Neutrophil (primary cell): Measurements from ENCODE around the gene MVB12B.

Experiments
- H3K27ac ChIP-seq: fragments of 200-600 bp; sonication (generic); 2 replicates; pipeline ENCODE4 v1.5.1; 2016; ENCODE audit warnings: mild to moderate bottlenecking, moderate library complexity
- H3K27me3 ChIP-seq: fragments of 200-600 bp; sonication (generic); 2 replicates; pipeline ENCODE4 v1.6.0; 2016; ENCODE audit warnings: mild to moderate bottlenecking
- H3K36me3 ChIP-seq: fragments of 200-600 bp; sonication (generic); 2 replicates; pipeline ENCODE4 v1.5.1; 2017
- H3K4me1 ChIP-seq, 2 experiments: fragments of 200-600 bp in 1 of 2; sonication (generic) in 1 of 2; 1 replicate in 1 of 2; 2 replicates in 1 of 2; pipeline versions ENCODE4 v1.5.1 to v1.6.1; 2013 to 2016; ENCODE audit warnings: low read depth in 1 of 2, low read length in 1 of 2, mild to moderate bottlenecking in 1 of 2, moderate library complexity in 1 of 2; ENCODE audit not compliant: control insufficient read depth in 1 of 2, insufficient read depth in 1 of 2
- H3K4me3 ChIP-seq, 2 experiments: fragments of 200-600 bp in 1 of 2; sonication (generic) in 1 of 2; 1 replicate in 1 of 2; 2 replicates in 1 of 2; pipeline ENCODE4 v1.5.1; 2013 to 2016; ENCODE audit warnings: low read depth in 1 of 2, low read length in 1 of 2, mild to moderate bottlenecking in 1 of 2, moderate library complexity in 1 of 2
- H3K9me3 ChIP-seq: fragments of 200-600 bp; sonication (generic); 2 replicates; pipeline ENCODE4 v1.5.1; 2016
- TF ChIP-seq, protein P1 (sequence below): fragments of 200-600 bp; sonication (generic); IDR thresholded peaks from 2 replicates; pipeline ENCODE4 v1.5.1; 2016; ENCODE audit warnings: antibody characterized with exemption

The MVB12B gene

DNA sequence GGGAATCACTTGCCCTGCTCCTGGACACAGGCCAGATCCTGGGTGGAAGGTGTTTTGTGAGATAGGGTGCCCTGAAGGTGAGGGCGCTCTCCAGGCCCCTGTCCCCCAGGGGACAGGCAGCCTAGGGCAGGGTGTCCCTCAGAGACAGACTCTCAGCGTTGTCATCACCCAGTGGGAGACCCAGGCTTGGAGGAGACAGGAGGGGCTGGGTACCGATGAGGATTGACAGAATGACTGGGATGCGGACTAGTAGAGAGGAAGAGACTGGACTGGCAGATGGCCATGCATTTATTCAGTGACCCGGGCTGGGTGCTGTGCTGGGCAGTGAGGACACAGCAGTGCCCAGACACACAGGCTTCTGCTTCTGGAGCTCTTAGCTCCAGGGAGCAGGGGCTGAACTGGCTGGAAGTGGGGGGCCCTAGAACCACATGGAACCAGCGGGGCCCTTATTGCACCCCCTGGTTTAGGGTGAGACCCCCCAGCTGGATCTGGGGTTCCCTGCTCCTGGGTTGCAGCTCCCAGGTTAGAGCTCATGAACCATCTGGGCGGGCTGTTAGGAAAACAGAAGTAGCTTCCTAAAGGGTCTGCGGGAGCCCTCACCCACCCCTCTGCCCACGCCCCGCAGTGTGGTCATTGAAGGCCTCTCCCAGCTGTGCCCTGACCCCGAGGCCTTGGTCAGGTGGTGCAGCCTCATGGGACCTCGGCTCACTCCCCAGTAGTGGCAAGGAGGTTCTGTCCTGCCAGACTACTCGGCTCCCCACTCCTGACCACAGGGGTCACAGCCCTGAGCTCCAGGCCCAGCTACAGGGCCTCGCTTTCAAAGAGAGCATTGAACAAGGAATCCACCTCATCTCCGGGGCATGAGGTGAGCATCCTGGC, 170.4 kb downstream of the MVB12B start:
- Histone ChIP-seq H3K36me3 (no peaks in the 10 kb centered on the region), H3K27ac (peak overlapping the region; percentile 1), H3K4me1 (peaks cover 27 to 44% of the 10 kb centered on the region in 2 experiments), H3K4me3 (no peak overlapping the region), H3K27me3 (peaks cover 15% of the 10 kb centered on the region), H3K9me3 (no peaks in the 10 kb centered on the region)
- TF ChIP-seq, protein P1, sequence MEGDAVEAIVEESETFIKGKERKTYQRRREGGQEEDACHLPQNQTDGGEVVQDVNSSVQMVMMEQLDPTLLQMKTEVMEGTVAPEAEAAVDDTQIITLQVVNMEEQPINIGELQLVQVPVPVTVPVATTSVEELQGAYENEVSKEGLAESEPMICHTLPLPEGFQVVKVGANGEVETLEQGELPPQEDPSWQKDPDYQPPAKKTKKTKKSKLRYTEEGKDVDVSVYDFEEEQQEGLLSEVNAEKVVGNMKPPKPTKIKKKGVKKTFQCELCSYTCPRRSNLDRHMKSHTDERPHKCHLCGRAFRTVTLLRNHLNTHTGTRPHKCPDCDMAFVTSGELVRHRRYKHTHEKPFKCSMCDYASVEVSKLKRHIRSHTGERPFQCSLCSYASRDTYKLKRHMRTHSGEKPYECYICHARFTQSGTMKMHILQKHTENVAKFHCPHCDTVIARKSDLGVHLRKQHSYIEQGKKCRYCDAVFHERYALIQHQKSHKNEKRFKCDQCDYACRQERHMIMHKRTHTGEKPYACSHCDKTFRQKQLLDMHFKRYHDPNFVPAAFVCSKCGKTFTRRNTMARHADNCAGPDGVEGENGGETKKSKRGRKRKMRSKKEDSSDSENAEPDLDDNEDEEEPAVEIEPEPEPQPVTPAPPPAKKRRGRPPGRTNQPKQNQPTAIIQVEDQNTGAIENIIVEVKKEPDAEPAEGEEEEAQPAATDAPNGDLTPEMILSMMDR: no peak

DNA sequence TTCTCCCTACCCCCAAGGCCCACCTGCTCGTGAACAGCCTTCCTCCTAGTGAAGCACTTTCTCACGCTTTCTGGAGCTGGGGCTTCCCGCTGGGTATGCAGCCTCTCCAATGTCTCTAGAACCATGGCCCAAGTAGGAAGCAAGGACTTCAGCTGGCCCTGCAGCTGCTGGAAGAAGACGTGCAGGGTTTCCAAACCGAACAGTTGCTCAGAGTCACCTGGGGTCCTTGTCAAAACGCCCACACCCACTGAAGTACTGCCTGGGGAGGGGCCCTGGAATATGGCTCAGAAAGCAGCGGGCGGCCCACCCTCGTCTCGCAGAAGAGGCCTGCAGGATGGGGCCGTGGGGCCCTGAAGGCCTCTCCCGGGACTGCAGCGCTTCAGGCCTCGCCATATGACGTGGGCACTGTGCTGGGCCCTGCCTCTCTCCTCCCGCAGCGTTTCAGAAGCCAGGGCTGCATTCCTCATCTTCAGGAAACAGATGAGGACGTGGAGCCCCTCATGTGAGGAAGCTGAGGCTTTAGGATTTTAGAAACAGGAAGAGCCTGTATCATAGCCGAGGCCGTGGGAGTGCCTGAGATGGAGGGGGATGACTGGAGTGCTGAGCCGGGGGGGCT, 171.1 kb downstream of the MVB12B start:
- Histone ChIP-seq H3K9me3 (no peaks in the 10 kb centered on the region), H3K4me1 (peaks cover 27 to 44% of the 10 kb centered on the region in 2 experiments), H3K36me3 (peaks cover 2% of the 10 kb centered on the region), H3K27me3 (peaks cover 15% of the 10 kb centered on the region), H3K27ac (peak overlapping the region; percentile 1), H3K4me3 (no peak overlapping the region)
- TF ChIP-seq, protein P1: no peak

DNA sequence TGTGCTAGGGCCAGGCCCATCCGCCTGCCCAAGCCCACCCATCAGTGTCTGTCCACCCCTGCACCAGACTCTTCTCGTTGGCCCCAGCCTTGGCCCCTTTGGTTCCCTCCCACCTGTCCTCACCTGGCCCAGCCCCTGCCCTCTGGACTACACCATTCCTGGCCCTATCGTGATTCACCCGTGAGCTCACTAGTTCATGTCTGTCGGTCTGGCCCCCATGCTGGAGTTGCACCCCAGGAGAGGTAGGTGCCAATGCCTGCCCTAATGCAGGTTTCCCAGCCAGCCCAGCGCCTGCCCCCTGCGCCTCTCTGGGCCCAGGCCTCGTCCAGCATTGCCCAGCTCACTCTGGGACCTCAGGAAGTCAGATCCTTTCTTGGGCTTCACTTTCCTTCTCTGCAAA, 171.7 kb downstream of the MVB12B start:
- H3K27ac ChIP-seq: no peak overlapping the region
- no peaks in the 10 kb centered on the region for H3K9me3 ChIP-seq
- TF ChIP-seq, protein P1: no peak
- peaks cover 15% of the 10 kb centered on the region for H3K27me3 ChIP-seq
- H3K4me3 ChIP-seq: no peak overlapping the region
- H3K36me3 ChIP-seq: peaks cover 7% of the 10 kb centered on the region
- H3K4me1 ChIP-seq: peaks cover 27 to 44% of the 10 kb centered on the region in 2 experiments

DNA sequence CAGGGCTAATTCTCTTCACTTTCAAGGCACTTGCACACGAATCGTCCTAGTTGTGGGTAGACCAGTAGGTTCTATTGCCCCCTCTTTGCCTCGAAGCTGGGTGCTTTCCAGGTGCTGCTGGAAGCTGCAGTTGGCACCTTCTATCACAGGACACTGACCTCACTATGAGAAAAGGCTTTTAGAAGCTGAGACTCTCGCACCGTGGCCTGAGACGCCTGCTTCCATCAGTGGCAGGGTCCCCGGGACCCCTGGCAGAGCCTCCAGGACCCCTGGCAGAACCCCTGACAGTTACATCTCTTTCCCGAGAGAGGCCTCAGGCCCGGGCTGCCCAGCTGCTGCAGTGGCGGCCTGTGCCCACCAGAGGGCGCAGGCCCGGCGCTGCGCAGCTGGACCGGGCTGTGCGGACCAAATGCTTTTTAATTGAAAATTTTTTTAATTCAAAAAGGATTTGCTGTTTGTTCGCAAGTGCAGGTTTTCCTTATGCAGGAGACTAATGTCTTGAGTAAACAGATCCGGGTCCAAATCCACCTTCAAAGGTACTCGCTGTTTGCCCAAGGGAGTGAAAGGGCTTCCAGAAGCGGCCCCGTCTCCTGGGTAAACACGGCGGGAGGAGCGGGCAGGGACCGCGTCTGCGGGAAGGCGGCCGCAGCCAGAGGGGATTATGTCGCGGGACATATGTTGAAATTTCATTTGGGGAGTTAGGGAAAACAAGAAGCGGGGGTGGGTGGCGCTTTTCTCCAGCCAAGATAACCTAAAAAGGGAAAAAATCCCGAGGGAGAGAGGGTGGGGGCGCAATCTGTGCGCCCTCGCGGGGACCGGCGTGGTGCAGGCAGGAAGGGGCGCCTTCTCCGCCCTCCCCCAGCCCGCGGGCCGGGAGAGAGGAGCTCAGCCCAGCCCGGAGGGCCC, 172.6 kb downstream of the MVB12B start:
- H3K4me1 ChIP-seq: peaks cover 27 to 44% of the 10 kb centered on the region in 2 experiments
- H3K36me3 ChIP-seq: peaks cover 16% of the 10 kb centered on the region
- no peak overlapping the region for H3K27ac ChIP-seq
- peaks cover 15% of the 10 kb centered on the region for H3K27me3 ChIP-seq
- peak overlapping the region; percentile 57 to 65 for H3K4me3 ChIP-seq
- TF ChIP-seq, protein P1: peak; percentile 98
- no peaks in the 10 kb centered on the region for H3K9me3 ChIP-seq

DNA sequence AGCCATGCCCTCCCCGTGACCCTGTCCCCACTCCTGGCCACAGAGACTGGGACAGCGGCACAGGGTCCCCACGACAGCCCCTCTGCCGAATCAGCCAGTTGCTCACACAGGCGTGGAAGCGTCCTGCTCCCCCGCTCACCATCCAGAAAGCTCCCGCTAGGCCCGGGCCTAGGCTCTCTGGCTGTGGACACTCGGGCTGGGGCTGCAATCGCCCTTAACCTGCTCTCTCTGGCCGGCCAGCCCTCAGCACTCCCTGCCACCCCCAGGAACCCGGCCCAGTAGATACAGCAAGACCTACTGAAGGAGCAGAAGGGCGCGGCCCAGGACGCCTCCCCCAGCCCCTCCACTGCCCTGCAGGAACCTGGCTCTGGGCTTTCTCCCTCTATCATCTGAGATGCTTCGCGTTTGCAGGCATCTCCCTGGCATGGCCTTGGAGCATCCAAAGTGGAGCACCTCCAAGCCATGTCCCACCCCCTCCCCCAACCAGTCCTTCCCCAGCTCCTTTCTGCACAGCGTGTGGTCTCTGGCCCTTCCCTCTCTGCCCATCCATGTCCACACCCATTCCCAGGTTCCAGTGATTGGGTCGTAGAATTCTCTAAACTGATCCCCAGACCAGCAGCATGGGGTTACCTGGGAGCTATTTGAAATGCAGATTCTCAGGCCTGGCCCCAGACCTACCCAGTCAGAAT, 173.4 kb downstream of the MVB12B start:
- peaks cover 15% of the 10 kb centered on the region for H3K27me3 ChIP-seq
- peak overlapping the region; percentile 57 to 65 for H3K4me3 ChIP-seq
- H3K36me3 ChIP-seq: peaks cover 24% of the 10 kb centered on the region
- peaks cover 27 to 44% of the 10 kb centered on the region in 2 experiments for H3K4me1 ChIP-seq
- TF ChIP-seq, protein P1: no peak
- H3K27ac ChIP-seq: no peak overlapping the region
- no peaks in the 10 kb centered on the region for H3K9me3 ChIP-seq
